ENCODE measurements around the gene TRABD2B.

DNA sequence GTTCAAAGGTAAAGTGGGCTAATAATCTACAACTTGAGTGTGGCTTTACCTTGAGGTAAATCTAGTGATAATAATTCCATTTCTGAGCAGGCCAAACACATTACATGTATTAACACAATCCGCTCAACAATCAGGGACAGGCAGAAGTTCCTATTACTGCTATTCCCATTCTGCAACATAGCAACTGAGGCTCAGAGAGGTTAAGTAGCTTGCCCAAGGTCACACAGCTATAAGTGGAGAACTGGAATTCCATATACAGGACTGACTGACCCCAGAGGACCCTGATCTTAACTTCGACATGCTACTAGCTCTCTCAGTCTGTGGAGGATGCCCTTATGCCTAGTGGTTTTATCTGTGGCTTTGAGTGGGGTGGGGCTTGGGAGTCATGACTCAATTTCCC is 110.1 kb downstream of the TRABD2B start:
- TF ChIP-seq JUND (IDR thresholded peaks at IDR 0.05) (no peak), SP1 (IDR thresholded peaks at IDR 0.05) (no peak), TAF1 (conservative IDR thresholded peaks at IDR 0.05) (no peak), RXRA (IDR thresholded peaks at IDR 0.05) (no peak), YY1 (IDR thresholded peaks at IDR 0.05) (no peak), RAD21 (IDR thresholded peaks at IDR 0.05) (no peak), EGR1 (IDR thresholded peaks at IDR 0.05; ENCODE audit: low read depth in 2 of 2) (no peak)
- TF ChIP-seq, protein P1, sequence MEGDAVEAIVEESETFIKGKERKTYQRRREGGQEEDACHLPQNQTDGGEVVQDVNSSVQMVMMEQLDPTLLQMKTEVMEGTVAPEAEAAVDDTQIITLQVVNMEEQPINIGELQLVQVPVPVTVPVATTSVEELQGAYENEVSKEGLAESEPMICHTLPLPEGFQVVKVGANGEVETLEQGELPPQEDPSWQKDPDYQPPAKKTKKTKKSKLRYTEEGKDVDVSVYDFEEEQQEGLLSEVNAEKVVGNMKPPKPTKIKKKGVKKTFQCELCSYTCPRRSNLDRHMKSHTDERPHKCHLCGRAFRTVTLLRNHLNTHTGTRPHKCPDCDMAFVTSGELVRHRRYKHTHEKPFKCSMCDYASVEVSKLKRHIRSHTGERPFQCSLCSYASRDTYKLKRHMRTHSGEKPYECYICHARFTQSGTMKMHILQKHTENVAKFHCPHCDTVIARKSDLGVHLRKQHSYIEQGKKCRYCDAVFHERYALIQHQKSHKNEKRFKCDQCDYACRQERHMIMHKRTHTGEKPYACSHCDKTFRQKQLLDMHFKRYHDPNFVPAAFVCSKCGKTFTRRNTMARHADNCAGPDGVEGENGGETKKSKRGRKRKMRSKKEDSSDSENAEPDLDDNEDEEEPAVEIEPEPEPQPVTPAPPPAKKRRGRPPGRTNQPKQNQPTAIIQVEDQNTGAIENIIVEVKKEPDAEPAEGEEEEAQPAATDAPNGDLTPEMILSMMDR (IDR thresholded peaks at IDR 0.05; ENCODE audit: low read depth, low read length, missing input control), result no peak
- TF ChIP-seq, protein P2, sequence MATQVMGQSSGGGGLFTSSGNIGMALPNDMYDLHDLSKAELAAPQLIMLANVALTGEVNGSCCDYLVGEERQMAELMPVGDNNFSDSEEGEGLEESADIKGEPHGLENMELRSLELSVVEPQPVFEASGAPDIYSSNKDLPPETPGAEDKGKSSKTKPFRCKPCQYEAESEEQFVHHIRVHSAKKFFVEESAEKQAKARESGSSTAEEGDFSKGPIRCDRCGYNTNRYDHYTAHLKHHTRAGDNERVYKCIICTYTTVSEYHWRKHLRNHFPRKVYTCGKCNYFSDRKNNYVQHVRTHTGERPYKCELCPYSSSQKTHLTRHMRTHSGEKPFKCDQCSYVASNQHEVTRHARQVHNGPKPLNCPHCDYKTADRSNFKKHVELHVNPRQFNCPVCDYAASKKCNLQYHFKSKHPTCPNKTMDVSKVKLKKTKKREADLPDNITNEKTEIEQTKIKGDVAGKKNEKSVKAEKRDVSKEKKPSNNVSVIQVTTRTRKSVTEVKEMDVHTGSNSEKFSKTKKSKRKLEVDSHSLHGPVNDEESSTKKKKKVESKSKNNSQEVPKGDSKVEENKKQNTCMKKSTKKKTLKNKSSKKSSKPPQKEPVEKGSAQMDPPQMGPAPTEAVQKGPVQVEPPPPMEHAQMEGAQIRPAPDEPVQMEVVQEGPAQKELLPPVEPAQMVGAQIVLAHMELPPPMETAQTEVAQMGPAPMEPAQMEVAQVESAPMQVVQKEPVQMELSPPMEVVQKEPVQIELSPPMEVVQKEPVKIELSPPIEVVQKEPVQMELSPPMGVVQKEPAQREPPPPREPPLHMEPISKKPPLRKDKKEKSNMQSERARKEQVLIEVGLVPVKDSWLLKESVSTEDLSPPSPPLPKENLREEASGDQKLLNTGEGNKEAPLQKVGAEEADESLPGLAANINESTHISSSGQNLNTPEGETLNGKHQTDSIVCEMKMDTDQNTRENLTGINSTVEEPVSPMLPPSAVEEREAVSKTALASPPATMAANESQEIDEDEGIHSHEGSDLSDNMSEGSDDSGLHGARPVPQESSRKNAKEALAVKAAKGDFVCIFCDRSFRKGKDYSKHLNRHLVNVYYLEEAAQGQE (IDR thresholded peaks at IDR 0.05), result no peak
- TF ChIP-seq, protein P3, sequence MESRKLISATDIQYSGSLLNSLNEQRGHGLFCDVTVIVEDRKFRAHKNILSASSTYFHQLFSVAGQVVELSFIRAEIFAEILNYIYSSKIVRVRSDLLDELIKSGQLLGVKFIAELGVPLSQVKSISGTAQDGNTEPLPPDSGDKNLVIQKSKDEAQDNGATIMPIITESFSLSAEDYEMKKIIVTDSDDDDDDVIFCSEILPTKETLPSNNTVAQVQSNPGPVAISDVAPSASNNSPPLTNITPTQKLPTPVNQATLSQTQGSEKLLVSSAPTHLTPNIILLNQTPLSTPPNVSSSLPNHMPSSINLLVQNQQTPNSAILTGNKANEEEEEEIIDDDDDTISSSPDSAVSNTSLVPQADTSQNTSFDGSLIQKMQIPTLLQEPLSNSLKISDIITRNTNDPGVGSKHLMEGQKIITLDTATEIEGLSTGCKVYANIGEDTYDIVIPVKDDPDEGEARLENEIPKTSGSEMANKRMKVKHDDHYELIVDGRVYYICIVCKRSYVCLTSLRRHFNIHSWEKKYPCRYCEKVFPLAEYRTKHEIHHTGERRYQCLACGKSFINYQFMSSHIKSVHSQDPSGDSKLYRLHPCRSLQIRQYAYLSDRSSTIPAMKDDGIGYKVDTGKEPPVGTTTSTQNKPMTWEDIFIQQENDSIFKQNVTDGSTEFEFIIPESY (IDR thresholded peaks at IDR 0.05), result no peak
- TF ChIP-seq, protein P4, sequence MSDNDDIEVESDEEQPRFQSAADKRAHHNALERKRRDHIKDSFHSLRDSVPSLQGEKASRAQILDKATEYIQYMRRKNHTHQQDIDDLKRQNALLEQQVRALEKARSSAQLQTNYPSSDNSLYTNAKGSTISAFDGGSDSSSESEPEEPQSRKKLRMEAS (IDR thresholded peaks at IDR 0.05), result no peak
